Cerebellar cortex (tissue), 1 donor: Measurements from ENCODE around the gene CLASRP.

Source experiments
- DNase-seq: peaks from one replicate; pipeline ENCODE4 v3.0.0-alpha.2; 2015; ENCODE audit warnings: low spot score

CLASRP gene

DNA sequence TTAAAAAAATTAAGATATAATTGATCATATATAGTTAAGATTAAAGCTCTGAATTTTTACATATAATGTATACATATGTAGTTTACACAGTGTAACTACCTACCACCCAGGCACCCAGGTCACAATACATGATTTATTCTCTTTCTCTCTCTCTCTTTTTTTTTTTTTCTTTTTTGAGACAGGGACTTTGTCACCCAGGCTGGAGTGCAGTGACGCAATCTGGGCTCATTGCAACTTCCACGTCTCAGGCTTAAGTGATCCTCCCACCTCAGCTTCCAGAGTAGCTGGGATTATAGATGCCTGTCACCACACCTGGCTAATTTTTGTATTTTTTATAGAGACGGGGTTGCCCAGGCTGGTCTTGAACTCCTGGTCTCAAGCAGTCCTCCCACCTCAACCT is 18.8 kb upstream of the CLASRP start:
- DNase-seq = no peak

DNA sequence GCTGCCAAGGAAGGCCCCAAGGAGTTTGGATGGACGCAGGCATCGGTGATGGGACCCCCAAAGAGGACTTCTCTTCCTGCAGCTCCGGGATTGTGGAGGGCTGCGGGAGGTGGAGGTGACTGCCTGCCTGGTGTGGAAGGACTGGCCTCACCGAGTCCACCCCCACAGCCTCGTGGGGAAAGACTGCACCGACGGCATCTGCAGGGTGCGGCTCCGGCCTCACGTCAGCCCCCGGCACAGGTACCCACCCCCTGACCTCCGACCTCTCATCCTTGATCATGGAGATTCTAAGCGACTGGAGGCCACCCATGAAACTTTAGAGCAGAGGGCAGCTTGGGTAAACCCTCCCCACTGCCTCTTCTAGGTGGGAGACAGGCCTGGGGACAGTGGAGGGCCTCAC is 16.9 kb upstream of the CLASRP start:
- no peak for DNase-seq

DNA sequence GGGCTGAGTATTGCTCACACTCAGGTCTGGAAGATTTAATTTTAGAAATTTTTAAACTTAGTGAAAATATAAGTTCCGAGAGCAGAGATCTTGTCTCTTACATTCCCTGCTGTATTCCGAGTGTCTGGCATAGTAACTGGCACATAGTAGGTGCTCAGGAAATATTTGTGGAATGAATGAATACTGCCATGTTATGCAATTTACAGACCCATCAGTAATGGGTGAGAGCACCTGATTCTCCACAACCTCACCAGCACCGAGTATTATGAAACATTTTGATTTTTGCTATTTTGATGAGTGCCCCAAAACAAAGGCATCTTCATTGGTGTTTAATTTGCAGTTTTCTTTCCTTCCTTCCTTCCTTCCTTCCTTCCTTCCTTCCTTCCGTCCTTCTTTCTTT is 15.8 kb upstream of the CLASRP start:
- DNase-seq = no peak

DNA sequence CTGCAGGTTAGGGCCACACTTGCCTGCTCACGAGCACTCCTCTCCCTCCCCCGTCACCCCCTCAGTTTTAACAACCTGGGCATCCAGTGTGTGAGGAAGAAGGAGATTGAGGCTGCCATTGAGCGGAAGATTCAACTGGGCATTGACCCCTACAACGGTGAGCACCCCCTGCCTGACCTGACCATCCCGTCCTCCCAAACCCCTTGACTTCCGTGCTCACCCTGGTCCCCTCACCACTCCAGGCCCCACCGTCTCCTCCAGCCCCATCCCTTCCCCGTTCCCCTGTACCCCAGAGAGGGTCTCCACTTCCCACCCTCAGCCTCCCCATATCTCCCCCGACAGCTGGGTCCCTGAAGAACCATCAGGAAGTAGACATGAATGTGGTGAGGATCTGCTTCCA is 13.6 kb upstream of the CLASRP start:
- no peak for DNase-seq

DNA sequence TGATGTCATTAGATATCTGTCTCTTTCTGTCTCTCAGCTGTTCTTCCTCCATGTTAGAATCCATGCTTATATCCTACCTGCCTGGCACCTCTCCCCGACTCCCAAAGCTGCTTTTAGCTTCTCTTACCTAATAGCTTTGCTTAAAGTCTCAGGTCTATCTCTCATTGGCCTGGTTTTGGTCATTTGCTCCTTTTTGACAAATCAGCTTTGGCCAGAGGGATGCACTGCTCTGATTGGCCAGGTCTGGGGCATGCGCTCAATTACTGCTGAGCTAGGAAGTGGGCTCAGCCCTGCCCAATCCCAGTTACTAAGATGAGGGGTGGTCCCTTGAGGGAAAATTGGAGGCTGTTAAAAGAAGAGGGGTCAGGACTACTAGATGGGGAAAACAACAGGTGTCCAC is 11.5 kb upstream of the CLASRP start:
- no peak for DNase-seq

DNA sequence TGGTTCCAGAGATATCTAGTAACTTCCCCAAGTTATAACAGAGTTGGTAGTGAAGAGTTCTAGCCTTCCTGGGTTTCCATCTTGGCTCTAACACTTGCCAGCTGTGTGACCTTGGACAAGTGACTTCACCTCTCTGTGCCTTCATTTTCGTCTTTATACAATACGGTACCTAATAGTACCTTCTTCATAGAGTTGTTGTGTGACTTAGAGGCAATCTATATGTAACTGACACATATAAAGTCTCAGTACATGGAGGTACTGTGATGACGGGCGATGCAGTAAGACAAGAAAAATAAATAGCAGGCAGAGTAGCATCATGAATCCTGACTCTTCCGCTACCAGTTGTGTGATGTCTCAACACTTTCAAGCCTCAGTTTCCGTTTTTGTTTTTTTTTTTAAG is 8.0 kb upstream of the CLASRP start:
- no peak for DNase-seq

DNA sequence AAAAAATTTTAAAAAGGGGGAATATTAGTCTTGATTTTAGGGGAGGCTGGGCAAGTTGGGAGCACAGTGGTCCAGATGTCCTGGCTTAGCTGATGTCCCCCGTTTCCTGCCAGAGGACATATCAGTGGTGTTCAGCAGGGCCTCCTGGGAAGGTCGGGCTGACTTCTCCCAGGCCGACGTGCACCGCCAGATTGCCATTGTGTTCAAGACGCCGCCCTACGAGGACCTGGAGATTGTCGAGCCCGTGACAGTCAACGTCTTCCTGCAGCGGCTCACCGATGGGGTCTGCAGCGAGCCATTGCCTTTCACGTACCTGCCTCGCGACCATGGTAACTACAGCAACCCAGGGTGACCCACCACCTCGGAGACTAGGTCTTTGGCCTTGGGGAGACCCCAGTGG is 6.4 kb upstream of the CLASRP start:
- no peak for DNase-seq

DNA sequence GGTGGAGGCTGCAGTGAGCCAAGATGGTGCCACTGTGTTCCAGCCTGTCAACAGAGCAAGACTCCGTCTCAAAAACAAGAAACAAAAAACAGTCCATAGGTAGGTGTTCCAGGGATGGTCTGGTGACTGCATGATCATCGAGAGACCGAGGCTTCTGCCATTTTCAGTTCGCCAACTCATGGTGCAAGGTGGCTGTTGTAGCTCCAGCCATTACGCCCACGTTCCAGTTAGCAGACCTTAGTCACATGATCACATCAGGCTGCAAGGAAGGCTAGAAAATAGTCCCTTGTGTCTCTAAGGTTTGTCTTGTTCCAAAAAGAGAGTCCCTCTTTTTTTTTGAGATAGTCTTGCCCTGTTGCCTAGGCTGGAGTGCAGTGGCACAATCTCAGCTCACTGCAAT is 3.1 kb upstream of the CLASRP start:
- DNase-seq = no peak

DNA sequence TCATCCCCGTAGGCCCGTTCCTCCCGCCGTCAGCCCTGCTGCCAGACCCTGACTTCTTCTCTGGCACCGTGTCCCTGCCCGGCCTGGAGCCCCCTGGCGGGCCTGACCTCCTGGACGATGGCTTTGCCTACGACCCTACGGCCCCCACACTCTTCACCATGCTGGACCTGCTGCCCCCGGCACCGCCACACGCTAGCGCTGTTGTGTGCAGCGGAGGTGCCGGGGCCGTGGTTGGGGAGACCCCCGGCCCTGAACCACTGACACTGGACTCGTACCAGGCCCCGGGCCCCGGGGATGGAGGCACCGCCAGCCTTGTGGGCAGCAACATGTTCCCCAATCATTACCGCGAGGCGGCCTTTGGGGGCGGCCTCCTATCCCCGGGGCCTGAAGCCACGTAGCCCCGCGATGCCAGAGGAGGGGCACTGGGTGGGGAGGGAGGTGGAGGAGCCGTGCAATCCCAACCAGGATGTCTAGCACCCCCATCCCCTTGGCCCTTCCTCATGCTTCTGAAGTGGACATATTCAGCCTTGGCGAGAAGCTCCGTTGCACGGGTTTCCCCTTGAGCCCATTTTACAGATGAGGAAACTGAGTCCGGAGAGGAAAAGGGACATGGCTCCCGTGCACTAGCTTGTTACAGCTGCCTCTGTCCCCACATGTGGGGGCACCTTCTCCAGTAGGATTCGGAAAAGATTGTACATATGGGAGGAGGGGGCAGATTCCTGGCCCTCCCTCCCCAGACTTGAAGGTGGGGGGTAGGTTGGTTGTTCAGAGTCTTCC is 1.3 kb upstream of the CLASRP start:
- DNase-seq = no peak

DNA sequence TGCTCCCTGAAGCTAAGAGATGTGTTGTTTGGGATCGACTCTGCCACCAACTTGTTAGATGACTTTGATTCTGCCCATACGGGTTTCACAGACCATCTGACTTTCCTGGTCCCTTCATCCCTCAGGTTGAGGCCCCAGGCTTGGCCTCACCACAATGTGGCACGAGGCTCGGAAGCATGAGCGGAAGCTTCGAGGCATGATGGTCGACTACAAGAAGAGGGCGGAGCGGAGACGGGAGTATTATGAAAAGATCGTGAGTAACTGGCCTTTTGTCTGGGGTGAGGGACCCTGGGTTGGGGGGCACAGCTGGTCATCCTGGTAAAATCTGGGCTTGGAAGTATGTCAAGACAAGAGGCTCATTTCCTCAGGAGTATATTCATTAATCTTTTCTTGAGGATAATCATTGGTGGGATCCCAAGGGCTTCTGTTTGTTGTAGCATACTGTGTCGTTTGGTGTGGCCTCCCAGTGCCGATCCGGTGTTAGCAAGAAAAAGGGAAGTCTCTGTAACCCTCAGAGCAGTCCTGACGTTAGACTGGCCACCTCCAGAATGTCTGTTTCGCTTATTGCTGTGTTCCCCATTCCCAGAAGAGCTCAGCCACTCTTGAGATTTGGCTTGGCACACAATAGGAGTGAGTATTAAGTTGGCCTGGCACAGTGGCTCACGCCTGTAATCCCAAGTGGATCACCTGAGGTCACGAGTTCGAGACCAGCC is 1.4 kb downstream of the CLASRP start:
- DNase-seq = no peak

DNA sequence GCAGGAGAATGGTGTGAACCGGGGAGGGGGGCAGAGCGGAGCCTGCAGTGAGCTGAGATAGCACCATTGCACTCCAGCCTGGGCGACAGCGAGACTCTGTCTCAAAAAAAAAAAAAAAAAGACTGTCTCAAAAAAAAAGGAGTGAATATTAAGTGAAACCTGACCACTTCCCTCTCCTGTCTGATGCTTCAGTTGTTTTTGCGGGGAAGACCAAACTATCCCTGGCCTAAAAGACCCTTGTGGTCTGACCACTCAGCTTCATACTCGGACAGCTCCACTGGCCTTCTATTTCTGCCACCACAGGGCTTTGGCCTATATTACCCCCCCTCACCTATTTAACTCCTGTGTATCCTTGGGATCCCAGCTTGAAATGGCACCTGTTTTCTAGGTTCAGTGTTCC is 2.3 kb downstream of the CLASRP start:
- DNase-seq = no peak

DNA sequence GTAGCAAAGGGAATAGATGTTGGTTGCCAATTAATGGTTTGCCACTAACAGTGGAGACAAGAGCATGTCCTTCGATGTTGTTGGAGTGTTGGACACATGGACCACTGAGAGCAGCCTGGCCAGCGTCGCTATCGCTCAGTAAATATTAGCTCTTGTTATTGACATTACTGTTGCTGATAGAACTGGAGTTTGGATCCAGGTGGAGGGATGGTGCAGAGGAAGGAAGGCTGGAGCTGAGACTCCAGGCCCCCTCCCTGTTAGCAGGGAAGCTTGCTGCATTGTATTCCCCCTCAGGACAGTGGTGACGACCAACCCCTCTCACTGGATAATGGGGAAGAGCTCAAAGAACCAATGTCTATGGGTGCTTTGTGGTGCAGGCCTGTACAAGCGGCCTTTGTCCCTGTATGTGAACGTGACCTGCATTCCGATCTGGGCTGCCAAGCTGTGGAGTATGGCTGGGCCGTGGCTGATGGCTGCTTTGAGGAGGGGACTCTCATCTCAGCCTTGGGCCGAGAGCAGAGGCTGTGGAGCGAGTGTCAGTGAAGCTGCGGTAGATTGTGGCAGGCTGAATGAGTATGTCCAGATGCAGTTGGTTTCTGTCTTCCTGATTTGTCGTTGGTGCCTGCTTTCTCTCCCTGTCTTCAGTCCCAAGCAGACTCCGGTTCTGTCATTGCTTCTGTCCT is 7.0 kb downstream of the CLASRP start:
- no peak for DNase-seq

DNA sequence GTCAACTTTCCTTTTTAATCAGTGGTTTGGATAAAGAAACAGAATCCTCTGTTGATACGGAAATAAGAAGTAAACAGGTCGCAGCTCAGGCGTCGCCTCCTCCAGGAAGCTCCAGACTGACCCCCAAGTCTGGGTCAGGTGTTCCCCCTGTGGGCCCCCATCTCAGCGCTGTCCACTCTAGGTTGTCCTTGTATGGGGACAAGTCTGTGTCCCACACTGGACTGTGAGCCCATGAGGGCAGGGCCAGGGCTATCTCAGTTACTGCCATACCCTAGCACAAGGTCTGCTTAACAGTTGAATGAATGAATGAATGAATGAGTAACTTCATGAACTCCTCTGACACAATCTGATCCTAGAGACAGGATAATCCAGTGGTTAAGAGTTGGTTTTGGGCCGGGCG is 7.5 kb downstream of the CLASRP start:
- no peak for DNase-seq

DNA sequence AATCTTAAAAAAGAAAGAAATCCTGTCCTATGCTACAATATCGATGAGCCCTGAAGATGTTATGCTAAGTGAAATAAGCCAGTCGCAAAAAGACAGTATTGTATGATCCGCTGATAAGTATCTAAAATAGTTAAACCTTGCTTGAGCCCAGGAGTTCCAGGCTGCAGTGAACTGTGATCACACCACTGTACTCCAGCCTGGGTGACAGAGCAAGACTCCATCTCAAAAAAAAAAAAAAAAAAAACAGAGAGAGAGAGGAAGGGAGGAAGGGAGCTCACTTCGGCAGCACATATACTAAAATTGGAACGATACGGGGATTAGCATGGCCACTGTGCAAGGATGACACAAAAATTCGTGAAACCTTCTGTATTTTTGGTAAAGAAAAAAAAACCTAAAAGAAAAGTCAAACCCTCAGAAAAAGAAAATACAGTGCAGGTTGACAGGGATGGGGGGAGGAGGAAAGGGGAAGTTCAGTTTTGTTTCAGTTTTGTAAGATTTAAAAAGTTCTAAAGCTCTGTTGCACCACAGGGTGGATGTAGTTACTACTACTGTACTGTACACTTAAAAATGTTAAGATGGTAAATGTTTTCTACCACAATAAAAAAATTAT is 8.4 kb downstream of the CLASRP start:
- no peak for DNase-seq

DNA sequence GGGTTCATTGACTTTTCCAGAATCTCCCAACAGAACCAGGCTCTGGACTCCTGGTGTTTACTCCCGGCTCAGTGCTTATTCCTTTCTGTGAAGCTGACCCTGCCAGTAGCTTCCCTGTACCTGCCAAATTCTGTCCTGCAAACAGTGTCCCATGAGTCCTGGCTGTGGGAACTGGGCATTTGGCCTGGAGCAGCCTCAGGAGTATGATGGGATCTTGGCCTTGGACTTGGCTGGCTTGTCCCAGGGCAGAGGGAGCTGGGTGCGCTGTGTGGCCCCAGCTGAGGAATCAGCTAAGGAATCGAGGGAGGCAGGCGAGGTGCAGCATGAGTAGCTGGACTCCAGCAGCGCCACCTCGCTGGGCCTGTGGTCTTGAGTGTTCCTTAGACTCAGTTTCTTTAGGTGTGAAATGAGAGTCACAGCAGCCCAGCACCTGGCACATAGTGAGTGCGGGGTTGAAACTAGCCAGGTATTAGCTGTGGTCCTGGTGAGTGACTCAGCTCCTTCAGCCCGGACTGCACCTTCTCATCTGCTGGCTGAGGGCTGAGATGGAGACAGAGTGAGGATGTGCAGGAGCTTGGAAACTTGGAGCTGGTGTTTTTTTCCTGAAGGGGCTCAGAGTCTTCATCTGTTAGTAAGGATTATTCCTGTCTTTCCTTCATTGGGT is 10.4 kb downstream of the CLASRP start:
- DNase-seq = no peak

DNA sequence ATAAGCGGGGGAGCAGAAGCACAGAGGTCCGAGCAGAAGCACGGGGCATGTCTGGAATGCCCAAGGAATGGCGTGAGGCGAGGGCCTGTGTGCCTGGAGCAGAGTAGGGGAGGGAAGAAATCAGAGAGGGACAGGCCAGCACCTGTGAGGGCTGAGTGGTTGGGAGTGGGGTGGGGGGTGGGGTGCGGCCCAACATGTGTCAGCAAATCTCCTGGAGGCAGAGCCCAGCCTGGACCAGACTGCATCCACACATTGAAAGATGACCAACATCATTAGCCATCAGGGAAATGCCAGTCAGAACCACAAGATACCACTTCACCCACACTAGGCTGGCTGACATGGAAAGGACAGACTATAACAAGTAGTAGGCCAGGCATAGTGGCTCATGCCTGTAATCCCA is 11.2 kb downstream of the CLASRP start:
- DNase-seq = no peak

DNA sequence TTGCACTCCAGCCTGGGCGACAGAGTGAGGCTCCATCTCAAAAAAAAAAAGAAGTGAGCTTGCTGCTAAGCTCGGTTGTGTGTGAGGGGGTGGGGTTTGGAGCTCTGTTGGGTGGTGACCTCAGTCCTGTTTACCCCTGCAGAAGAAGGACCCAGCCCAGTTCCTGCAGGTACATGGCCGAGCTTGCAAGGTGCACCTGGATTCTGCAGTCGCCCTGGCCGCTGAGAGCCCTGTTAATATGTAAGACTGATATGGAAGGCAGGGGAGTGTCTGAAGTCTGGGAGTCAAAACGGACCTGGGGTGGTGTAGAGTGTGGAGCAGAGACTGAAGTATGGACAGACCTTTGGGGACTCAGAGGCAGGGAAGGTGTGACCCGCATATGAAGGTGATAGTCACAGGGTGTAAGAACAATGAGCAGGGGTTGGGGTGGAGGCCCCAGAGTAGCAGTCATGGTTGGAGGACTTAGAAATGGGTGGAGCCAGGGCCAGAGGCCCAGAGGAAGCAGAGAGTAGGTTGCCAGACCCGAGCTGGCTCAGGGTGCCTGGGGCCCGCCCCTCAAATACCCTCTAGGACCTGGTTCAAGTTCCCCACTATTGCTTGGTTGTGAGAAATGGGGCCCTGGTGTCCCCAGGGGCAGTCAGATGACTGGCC is 13.2 kb downstream of the CLASRP start:
- DNase-seq = no peak

DNA sequence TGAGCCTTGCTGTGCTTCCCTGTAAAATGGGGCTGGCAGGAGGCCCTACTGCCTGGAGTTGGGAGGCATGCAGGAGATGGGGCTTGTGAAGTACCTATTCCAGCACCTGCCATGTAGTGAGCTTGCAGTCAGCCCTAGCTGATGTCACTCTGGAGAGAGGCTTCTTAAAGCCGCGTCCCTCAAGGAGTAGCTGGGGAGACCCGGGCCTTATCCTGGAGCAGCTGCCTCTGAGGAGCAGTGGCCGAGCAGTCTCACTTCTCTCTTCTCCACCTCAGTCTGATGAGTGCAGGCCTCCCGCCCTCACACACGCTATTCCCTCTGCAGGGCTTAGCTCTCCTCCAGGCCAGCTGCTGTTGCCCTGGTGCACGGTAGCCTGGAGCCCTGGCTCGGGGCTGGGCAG is 18.0 kb downstream of the CLASRP start:
- DNase-seq = no peak

DNA sequence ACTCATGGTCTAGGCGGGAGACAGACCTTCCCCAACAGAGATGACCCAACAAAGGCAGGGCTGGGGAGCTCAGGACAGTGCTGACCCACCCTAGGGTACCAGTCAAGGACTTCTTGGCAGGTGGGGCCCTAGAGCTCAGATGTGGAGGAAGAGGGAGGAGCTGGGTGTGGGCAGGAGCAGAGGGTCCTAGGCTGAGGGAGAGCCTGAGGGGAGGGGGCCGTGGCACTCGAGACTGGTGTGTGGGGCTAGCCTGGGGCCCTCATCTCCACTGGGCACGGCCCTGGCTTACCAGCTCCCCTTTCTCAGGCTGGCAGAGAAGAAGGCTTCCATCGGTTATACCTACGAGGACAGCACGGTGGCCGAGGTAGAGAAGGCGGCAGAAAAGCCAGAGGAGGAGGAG is 18.6 kb downstream of the CLASRP start:
- no peak for DNase-seq

DNA sequence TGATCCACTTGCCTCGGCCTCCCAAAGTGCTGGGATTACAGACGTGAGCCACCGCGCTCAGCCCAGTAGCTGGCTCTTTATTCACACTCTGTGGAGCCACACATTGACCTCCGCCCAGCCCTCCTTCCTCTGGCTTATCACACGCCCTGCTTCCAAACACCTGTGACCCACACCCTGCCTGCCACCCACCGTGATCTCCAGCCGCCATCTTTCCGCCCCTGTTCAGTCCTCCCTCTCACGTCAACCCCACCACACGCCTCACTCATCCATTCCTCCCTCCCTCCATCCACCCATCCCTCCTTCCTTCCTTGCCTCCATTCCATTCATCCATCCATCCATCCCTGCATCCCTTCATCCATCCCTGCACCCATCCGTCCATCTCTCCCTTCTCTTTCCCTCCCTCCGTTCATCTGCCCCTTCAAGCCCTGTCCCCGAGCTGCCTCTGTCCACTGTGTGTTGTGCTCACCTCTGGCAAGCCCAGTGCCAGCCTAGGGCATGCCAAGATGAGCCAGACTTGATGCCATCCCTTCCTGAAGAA is 19.8 kb downstream of the CLASRP start:
- no peak for DNase-seq

DNA sequence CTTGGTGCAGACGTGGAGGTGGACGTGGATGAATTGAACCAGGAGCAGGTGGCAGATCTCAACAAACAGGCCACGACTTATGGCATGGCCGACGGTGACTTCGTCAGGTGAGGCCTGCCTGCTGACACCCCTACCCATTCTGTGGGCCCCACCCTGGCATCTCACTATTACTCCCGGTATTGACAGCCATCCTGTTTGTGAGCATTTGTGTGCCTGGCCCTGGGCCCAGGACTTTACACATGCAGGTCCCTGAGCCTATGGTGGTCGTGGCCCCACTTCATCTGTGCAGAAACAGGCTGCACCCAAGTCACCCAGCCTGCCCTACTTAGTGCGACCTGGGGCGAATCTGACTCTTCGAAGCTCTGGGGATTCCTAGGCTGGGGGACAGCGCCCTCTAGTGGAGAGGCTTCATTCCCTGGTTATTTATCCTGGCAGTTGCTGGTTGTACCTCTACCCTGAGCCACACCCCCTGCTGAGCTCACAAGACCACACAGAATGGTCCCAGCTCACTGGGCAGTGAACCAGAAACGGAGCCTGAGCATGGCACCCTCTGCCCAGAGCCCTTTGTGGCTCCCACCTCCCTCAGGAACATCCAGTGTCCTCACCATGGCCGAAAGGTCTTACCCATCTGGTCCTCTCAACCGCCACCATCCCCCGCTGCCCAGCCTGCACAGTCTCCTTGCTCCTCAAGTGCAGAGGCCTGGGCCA is 20.6 kb downstream of the CLASRP start:
- peak; percentile 64 for DNase-seq
